Keratinocyte (primary cell): ENCODE measurements around the gene ZNF184. TPM values are rescaled to one million over a fixed set of nuclear protein-coding genes. Genes with fewer than 3 reads are reported as not detected.

Experiments used
- DNase-seq: peaks from one replicate; pipeline ENCODE4 v3.0.0-alpha.2; 2011; ENCODE audit warnings: low read depth, missing footprints, low spot score
- FAIRE-seq: peaks from 2 replicates; lab custom pipeline; 2011; peaks lifted over from hg19 to GRCh38; lab: Jason Lieb, UNC
- H2AFZ ChIP-seq: 2 replicates; pipeline ENCODE4 v1.6.0; 2012; ENCODE audit warnings: low read length, control low read depth, inconsistent platforms; ENCODE audit not compliant: control insufficient read depth
- H3K27ac ChIP-seq: 2 replicates; pipeline ENCODE4 v1.5.1; 2011; ENCODE audit warnings: low read length; ENCODE audit not compliant: control insufficient read depth, insufficient read depth
- H3K27me3 ChIP-seq: 3 replicates; pipeline ENCODE4 v1.6.0; 2011; ENCODE audit warnings: low read length; ENCODE audit not compliant: control insufficient read depth, insufficient read depth; ENCODE audit errors: extremely low read depth
- H3K36me3 ChIP-seq, 2 experiments: 2 replicates in 1 of 2; 3 replicates in 1 of 2; pipeline ENCODE4 v1.5.1; 2011; ENCODE audit warnings: low read length in 2 of 2, mild to moderate bottlenecking in 1 of 2; ENCODE audit not compliant: control insufficient read depth in 2 of 2, insufficient read depth in 2 of 2; ENCODE audit errors: extremely low read depth in 1 of 2
- H3K4me1 ChIP-seq: 3 replicates; pipeline ENCODE4 v1.5.1; 2011; ENCODE audit warnings: low read length; ENCODE audit not compliant: control insufficient read depth, insufficient read depth; ENCODE audit errors: extremely low read depth
- H3K4me2 ChIP-seq: 3 replicates; pipeline ENCODE4 v1.6.0; 2011; ENCODE audit warnings: low read depth, low read length; ENCODE audit not compliant: control insufficient read depth, insufficient read depth; ENCODE audit errors: extremely low read depth
- H3K4me3 ChIP-seq, 3 experiments: fragments of 200-600 bp in 1 of 3; sonication (generic) in 1 of 3; 2 replicates in 2 of 3; 3 replicates in 1 of 3; pipeline ENCODE4 v1.5.1; 2011 to 2016; ENCODE audit warnings: low read length in 3 of 3, mild to moderate bottlenecking in 3 of 3, control low read depth in 2 of 3, inconsistent platforms in 1 of 3, low read depth in 1 of 3, mixed read lengths in 1 of 3, mixed run types in 1 of 3, moderate library complexity in 1 of 3; ENCODE audit not compliant: control insufficient read depth in 2 of 3, insufficient read depth in 2 of 3; ENCODE audit errors: extremely low read depth in 1 of 3
- H3K79me2 ChIP-seq: 2 replicates; pipeline ENCODE4 v1.6.0; 2012; ENCODE audit warnings: low read length; ENCODE audit not compliant: control insufficient read depth, insufficient read depth
- H3K9ac ChIP-seq: 3 replicates; pipeline ENCODE4 v1.6.0; 2011; ENCODE audit warnings: low read length; ENCODE audit not compliant: control insufficient read depth, insufficient read depth; ENCODE audit errors: extremely low read depth
- H3K9me1 ChIP-seq: 3 replicates; pipeline ENCODE4 v1.6.0; 2011; ENCODE audit warnings: low read length; ENCODE audit not compliant: control insufficient read depth, insufficient read depth; ENCODE audit errors: extremely low read depth
- H3K9me3 ChIP-seq: 2 replicates; pipeline ENCODE4 v1.5.1; 2012; ENCODE audit warnings: low read depth, low read length; ENCODE audit not compliant: control insufficient read depth
- H4K20me1 ChIP-seq: 3 replicates; pipeline ENCODE4 v1.6.0; 2011; ENCODE audit warnings: low read length; ENCODE audit not compliant: control insufficient read depth, insufficient read depth; ENCODE audit errors: extremely low read depth
- EZH2 ChIP-seq: IDR thresholded peaks from one replicate; pipeline ENCODE4 v1.6.1; 2012; ENCODE audit warnings: inconsistent platforms, mild to moderate bottlenecking, low read length, moderate library complexity
- dilution Hi-C: fragments of 300-500 bp; cut with MboI; formaldehyde crosslinking; loops from one replicate; pipeline ENCODE4 v1.7.0; 2020; ENCODE audit warnings: low sequenced_read_pairs; ENCODE audit not compliant: extremely low pct_ligation_motif_present
- polyA plus RNA-seq, 5 experiments: library from polyadenylated mRNA; depleted of rRNA in 3 of 5; stranded (reverse) in 3 of 5; stranded (forward) in 1 of 5; unstranded in 1 of 5; fragments of >200 nt; gene quantifications; 1 replicate in 1 of 5; 2 replicates in 3 of 5; 3 replicates in 1 of 5; pipeline versions ENCODE4 v1.2.1 to v1.2.3, GENCODE V29; 2011 to 2012; ENCODE audit warnings: missing spikeins in 2 of 5, low read depth in 1 of 5, low replicate concordance in 1 of 5
- TF ChIP-seq, protein P1 (sequence below), 3 experiments: IDR thresholded peaks in 1 of 3; conservative IDR thresholded peaks in 1 of 3; optimal IDR thresholded peaks in 1 of 3; 2 replicates in 2 of 3; 3 replicates in 1 of 3; pipeline versions ENCODE3 to v1.5.1; 2011; ENCODE audit warnings: low read length in 3 of 3, mild to moderate bottlenecking in 3 of 3, moderate library complexity in 2 of 3, control low read depth in 1 of 3, inconsistent platforms in 1 of 3; ENCODE audit not compliant: insufficient read depth in 2 of 3; ENCODE audit errors: extremely low read depth in 1 of 3

Gene ZNF184
- polyA plus RNA-seq, 1 donor (not counting 4 experiments of a cell fraction or from before 2014, with no cell fraction given), result 4.3 TPM

DNA sequence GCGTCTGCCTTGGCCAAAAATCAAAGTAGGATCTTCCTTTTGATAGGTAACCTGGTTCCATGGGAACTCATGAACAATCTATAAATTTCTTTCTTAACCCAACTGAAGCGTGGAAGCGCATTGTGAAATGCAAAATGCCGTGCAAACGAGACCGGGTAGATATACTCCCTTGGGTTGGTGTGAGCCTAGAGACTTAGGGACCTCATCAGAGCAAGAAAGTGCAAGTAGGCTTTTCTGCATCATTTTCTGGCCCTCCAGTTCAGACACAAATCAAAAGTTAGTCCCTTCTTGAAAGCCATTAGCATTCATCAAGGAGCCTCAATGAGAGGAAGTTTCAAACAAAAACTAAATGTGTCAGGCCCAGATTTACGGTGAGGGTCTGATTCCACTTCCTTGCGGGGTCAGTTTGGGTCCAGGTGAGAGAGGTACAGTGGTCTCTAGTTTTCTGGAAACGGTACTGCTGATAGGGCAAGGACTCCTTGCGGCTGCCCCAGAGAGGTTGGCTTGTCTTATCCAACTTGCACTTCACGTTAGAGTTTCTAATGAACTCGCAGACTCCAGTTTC is 5.3 kb upstream of the ZNF184 start:
- peak; percentile 5 for FAIRE-seq
- Histone ChIP-seq H3K4me2 (peak overlapping the region; percentile 98), H3K9me3 (no peaks in the 10 kb centered on the region), H3K4me1 (peaks cover 13% of the 10 kb centered on the region), H3K4me3 (peak overlapping the region; percentile 9 to 95 (median 76)), H3K36me3 (no peaks in the 10 kb centered on the region), H3K9ac (peak overlapping the region; percentile 89), H2AFZ (peak overlapping the region; percentile 71), H3K9me1 (peaks cover 3% of the 10 kb centered on the region), H3K27ac (no peak overlapping the region), H3K79me2 (no peaks in the 10 kb centered on the region), H3K27me3 (no peaks in the 10 kb centered on the region), H4K20me1 (no peaks in the 10 kb centered on the region)
- TF ChIP-seq, protein P1, sequence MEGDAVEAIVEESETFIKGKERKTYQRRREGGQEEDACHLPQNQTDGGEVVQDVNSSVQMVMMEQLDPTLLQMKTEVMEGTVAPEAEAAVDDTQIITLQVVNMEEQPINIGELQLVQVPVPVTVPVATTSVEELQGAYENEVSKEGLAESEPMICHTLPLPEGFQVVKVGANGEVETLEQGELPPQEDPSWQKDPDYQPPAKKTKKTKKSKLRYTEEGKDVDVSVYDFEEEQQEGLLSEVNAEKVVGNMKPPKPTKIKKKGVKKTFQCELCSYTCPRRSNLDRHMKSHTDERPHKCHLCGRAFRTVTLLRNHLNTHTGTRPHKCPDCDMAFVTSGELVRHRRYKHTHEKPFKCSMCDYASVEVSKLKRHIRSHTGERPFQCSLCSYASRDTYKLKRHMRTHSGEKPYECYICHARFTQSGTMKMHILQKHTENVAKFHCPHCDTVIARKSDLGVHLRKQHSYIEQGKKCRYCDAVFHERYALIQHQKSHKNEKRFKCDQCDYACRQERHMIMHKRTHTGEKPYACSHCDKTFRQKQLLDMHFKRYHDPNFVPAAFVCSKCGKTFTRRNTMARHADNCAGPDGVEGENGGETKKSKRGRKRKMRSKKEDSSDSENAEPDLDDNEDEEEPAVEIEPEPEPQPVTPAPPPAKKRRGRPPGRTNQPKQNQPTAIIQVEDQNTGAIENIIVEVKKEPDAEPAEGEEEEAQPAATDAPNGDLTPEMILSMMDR (optimal IDR thresholded peaks at IDR 0.05 in 1 of 3, IDR thresholded peaks at IDR 0.05 in 1 of 3, conservative IDR thresholded peaks at IDR 0.05 in 1 of 3; ENCODE audit: extremely low read depth in 1 of 3, insufficient read depth in 2 of 3, low read length in 3 of 3), result no peak
- TF ChIP-seq EZH2, result no peak
- DNase-seq, result no peak
- dilution Hi-C loops, result no loop called here

DNA sequence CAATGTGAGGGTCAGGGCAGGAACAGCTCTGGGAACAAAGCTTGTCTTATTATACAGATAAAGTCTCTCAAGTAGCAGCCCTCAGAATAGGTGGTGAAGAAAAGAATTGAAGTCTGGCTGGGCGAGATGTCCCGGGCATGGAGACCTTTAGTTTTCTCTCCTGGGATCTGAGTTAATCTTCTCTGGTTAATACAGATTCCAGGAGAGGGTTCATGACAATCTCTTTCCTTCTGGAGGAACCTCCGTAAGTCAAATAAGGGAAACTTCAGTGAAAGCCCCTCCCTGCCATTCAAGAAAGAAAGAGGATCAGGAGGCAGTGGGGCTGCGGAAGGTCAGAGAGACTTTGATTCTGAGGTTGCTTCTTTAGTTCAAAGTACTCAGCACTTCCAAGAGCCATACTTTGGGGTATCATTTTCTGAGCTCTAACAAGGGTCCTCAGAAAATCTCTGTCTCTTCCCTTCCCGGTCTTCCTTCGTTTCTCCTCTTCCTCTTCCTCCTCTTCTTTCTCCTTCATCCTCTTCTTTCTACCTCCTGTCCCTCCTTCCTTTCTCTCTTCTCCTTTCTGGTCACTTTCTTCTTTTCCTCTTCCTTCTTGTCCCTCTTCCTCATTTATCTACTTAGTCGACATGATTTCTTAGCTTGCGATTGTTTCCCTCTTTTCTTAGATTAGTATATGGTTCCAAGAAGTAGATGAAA is 4.6 kb upstream of the ZNF184 start:
- Histone ChIP-seq H3K36me3 (no peaks in the 10 kb centered on the region), H4K20me1 (no peaks in the 10 kb centered on the region), H3K27me3 (no peaks in the 10 kb centered on the region), H3K27ac (no peak overlapping the region), H3K9ac (no peak overlapping the region), H3K4me2 (peak overlapping the region; percentile 98), H3K4me3 (peak overlapping the region in 2 of 3 experiments; percentile 76 to 95), H3K9me3 (no peaks in the 10 kb centered on the region), H3K4me1 (peaks cover 13% of the 10 kb centered on the region), H2AFZ (no peak overlapping the region), H3K79me2 (no peaks in the 10 kb centered on the region), H3K9me1 (peaks cover 3% of the 10 kb centered on the region)
- no peak for FAIRE-seq
- dilution Hi-C loops, result no loop called here
- TF ChIP-seq, protein P1 (optimal IDR thresholded peaks at IDR 0.05 in 1 of 3, IDR thresholded peaks at IDR 0.05 in 1 of 3, conservative IDR thresholded peaks at IDR 0.05 in 1 of 3; ENCODE audit: extremely low read depth in 1 of 3, insufficient read depth in 2 of 3, low read length in 3 of 3), result no peak
- no peak for TF ChIP-seq EZH2
- no peak for DNase-seq
